Jurkat, Clone E6-1 (cell line): Measurements from ENCODE around the gene CLN6. TPM values are rescaled to one million over a fixed set of nuclear protein-coding genes. Genes with fewer than 3 reads are reported as not detected.
A peak's percentile ranks its signal among the peaks of the same experiment; 100 is the strongest.

Experiments used
- DNase-seq: peaks from one replicate; pipeline ENCODE4 v3.0.0-alpha.2; 2011; ENCODE audit warnings: low read depth, low spot score
- H3K4me3 ChIP-seq: 2 replicates; pipeline ENCODE4 v1.5.1; 2011; ENCODE audit warnings: mild to moderate bottlenecking, low read length, control low read depth, moderate library complexity
- polyA plus RNA-seq: library from polyadenylated mRNA; unstranded; fragments of >200 nt; gene quantifications from one replicate; pipeline ENCODE4 v1.2.1, GENCODE V29; 2012; ENCODE audit warnings: missing spikeins; ENCODE audit not compliant: insufficient read length, insufficient read depth

The CLN6 gene
- 63.6 TPM for polyA plus RNA-seq

DNA sequence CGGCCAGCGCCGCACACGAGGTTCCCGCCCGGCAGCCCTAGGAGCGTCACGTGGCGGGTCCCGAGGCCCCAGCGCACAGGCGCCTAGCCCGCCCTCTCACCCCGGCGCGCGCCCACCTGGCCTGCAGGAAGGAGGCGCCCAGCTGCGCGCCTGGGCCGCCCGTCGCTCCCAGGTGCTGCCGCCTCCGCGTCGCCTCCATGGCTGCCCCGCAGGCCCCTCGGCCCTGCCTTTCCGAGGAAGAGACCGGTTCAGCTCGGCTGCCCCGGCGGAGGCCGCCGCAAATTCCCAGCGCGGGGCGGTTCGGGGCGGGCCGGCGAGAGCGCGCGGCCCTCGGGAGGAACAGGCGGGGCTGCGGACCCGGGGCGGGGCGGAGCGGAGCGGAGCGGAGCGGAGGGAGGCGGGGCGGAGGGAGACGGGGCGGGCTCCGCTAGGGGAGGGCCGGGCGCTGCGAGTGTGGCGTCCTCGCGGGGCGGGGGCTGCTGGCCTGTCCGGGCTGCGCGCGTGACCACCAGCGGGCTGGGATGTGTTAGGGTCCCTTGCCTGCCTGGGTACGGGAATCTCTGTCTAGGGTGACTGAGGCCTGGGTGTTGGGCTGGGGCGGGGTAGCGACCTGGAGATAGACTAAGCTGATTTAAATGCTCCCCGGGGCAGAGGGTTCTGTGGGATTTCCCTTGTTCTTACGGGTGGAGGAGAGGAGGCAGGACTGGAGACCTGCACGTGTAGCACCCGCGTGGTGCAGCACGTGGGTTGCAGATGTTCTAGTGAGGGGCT is at the start of gene CLN6:
Gene CLN6, minus strand, starts transcription at position 343 of the 771 bp plus-strand sequence. Its CDS starts 144 bp downstream, at position 199.
- H3K4me3 ChIP-seq, result peak within 1 kb of the TSS; percentile 93
- DNase-seq, result peak; percentile 78

GRCh38 chr15:68278595-68279405 is 49.3 kb upstream of the CLN6 start:
- H3K4me3 ChIP-seq, result peak overlapping the region; percentile 95
- no peak for DNase-seq

GRCh38 chr15:68278345-68278594 is 48.7 kb upstream of the CLN6 start:
- DNase-seq, result no peak
- H3K4me3 ChIP-seq, result peak overlapping the region; percentile 95

DNA sequence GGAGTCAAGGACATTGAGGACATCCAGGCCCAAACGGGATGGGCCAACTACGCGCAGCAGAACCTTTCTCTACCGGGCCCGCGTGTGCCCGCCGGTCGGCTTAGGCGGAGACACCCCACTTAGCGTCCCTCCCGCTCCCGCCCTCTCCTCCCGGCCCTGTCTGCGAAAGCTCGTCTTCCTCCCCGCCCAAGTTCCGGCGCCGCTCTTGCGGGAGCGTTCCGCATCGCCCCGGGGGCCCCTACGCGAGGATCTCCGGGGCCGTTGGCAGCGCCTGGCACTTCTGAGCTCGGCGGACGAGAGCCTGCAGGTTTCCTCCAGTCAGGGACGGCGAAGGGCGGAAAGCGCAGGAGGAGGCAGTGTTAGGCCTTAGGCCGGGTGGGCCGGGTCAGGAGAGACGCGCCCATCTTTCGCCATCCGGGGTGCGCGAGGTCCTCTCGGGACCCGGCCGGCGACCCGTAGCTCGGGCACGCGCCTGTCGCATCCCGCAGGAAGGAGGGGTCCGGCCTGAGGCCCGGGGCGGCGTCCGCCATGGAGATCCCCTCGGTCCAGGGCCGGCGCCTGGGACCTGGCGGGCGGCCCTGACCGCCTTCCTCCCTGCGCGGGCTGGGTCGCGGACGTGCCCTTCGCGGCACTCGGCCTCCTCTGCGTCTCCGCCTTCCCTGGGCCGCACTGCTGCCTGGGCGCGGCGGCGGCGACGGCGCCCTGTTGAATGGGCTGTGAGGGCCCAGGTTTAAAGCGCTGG is 48.2 kb upstream of the CLN6 start, which contains the start of gene FEM1B:
Gene FEM1B, plus strand, starts transcription at position 143 of the 742 bp plus-strand sequence. CDS start 673 bp downstream, outside the sequence.
- peak; percentile 90 for DNase-seq
- peak within 1 kb of the TSS; percentile 95 for H3K4me3 ChIP-seq

DNA sequence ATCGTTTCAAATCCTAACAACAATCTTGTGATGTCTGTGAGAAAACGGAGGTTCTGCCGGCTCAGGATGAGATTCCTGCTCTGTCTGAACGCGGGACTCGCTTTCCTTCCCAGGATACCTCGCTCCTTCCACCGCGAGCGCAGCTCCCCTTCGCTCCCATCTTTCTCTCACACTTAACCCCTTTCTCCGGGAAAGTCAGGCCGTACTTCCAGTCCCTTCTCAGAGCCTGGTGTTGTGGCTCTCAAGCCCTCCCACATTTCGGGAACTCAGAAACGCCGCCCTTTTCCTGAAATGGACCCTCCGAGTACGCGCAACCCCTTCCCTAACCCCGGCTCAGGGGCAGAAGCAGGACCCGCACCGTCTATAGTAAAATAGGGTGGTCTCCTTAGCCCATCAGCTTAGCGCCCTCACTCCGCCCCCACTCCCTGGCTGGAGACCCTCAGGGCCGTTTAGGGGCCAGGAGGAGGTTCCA is 47.6 kb upstream of the CLN6 start:
- peak overlapping the region; percentile 95 for H3K4me3 ChIP-seq
- DNase-seq, result no peak

DNA sequence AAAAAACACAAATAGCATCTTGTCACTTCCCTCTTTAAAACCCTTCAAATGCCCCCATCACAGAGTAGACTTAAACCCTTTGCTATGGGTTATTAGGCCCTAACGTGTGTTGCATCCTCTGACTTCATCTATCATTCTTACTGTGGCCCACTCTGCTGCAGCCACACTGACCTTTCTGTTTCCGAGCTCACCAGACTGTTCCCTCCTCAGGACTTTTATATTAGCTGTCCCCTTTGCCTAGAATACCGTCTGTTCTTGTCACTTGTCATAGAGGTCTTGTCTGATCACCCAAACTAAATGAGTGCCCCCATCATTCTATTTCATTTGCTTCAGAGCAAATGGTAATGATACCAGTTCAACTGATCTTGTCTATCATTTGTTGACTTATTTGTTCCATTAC is 47.1 kb upstream of the CLN6 start:
- H3K4me3 ChIP-seq, result peak overlapping the region; percentile 95
- no peak for DNase-seq

DNA sequence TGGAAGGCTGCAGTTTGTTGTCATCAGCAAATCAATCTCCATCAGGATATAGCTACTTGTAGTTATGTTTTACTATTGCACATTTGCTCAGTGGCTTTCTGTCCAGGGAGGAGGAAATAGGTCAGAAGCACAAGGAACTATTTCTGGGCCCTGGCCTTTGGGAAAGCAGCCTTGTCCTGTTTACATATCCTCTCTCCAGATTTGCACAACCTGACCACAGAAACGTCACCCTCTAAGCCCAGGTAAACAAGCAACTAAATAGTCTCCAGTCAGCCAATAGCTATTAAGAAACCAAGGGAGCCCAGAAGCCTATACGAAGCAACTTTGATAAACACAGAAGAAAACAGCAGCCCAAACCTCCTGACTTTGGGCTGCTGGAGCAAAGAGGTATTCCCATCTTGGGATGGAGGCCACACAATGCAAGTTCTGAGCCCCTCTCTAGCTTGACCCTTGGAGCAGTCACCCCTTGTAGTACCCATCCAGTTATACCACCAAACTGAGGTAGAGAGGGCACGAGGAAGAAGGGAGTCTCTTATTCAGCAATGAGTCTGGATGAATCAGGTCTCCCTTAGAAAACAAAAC is 45.7 kb upstream of the CLN6 start:
- no peak for DNase-seq
- no peak overlapping the region for H3K4me3 ChIP-seq

DNA sequence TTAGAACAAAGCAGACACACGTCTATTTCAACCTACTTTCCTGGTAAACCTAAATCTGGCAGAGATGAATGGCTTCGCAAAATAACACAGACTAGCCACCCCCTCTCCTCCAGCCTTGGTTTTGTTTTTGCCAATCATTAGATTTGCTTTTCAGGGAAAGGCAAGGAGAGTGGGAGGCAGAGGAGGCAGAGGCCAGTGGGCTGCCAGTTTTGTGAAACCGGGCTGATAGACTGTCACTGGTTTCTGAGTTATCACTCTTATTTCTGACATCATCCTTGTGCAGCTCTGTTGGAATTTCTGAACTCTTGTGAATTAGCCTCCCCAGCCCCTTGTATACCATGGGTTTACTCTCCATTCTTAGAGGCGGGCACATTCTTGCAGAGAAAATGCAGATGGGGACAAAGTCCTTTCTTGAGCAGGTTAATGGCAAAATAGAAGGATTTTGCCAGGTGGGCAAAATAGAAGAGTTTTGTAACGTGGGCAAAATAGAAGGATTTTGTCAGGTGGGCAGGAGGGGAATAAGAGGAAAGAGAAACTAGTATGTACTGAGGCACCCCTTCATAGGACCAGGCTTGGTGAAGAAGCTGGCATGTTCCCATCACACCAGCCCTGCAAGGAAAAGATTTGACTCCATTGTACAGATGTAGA is 44.8 kb upstream of the CLN6 start:
- DNase-seq, result no peak
- H3K4me3 ChIP-seq, result no peak overlapping the region

DNA sequence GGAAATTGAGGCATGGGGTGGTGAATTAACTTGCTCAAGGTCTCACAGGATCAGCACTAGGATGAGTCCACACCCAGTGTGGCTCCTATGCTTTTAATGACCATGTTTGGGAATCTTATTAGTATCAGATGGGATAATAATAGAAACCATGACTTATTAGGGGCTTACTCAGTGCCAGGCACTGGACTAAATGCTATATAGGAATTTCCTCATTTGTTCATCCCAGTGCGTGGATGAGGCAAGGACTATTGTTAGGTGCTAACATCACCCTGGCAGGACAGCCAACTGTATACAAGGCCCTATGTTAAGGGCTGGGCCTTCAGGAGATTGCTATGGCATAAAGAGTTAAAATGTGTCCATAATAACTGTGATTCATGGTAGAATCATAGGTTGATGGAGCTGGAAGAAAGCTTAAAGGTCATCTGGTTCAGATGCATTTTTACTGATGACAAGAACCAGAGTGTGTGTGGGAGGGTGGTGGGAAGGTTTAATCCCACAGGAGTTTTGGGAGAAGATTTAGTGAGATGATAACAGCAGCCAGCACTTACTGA is 43.3 kb upstream of the CLN6 start:
- no peak overlapping the region for H3K4me3 ChIP-seq
- DNase-seq, result no peak

DNA sequence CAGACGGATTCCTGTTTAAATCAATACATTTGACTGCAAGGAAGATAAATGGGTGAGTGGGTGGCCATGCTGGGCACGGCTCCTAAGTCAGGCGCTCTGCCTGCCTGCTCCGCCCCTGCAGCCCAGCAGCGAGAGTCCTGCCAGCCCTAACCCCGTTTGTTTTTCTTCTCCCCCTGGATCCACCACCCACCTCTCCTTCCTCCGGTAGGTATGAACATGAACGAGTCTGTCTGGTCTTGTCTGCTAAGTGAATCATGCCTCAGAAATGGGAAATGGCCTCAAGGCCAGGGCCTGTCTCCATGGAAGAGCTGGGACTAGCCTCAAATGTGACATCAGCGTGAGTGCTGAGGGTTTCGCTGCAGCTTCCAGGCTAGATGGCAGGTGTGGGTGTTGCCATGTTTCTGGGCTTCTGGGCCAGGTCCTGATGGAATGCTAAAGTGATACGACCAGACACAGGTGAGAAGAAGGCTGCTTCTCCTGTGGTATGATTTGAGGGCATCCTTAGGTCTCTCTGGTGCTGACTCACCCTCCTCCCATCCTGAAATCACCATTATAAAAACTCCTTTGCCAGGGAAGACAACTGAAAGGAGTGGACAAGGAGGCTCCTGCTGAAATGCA is 42.4 kb upstream of the CLN6 start:
- H3K4me3 ChIP-seq, result no peak overlapping the region

DNA sequence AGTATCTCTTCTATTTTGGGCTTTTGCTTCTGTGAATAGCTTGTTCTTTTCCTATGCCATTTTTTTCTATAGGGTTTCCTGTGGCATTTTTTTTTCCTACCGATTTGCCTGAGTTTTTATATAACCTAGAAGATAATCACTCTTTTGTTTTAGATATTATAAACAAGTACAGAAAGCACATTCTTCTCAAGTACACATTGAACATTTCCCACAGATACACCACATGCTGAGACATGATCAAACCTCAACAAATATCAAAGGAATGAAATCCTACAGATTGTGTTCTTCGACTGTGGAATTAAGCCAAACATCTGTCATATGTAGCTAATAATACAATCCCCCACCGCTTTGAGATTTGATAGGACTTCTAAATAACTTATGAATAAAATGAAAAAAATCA is 38.9 kb upstream of the CLN6 start:
- no peak overlapping the region for H3K4me3 ChIP-seq
- no peak for DNase-seq

More for the DNA sequence above, 42.4 kb upstream of the CLN6 start:
- no peak for DNase-seq

DNA sequence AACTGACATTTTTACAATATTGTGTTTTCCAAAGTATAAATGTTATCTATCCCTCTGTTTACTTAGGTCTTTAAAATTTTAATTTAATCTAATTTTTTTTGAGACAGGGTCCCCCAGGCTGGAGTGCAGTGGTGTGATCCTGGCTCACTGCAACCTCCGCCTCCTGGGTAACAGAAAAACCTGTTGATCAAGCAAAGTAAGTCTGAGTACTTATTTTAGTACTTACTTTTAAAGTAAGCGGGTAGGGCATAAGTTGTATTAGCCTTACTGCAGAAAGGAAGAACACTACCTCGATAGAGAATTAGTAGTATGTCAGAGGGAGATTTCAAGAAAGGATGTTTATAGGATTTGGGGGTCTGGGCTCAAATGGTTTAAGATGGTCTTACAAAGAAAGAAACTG is 36.1 kb upstream of the CLN6 start:
- DNase-seq, result no peak
- H3K4me3 ChIP-seq, result no peak overlapping the region

GRCh38 chr15:68265081-68265480 is 35.6 kb upstream of the CLN6 start:
- no peak overlapping the region for H3K4me3 ChIP-seq
- DNase-seq, result no peak

DNA sequence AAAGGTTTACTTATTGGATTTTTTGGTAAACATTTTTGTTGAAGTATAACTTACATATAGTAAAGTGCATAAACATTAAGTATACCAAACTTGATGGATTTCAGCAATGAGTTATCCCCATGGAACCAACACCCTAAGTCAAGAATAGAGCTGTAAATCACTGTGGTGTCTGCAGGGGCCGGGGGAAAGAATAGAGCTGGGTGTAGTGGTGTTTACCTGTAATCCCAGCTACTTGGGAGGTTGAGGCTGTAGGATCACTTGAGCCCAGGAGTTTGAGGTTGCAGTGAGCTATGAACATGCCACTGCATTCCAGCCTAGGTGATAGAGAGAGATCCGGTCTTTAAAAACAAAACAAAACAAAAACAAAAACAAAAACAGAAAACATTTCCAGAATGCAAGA is 34.8 kb upstream of the CLN6 start:
- no peak overlapping the region for H3K4me3 ChIP-seq
- no peak for DNase-seq

GRCh38 chr15:68262514-68263356 is 33.2 kb upstream of the CLN6 start:
- no peak for DNase-seq
- H3K4me3 ChIP-seq, result no peak overlapping the region

GRCh38 chr15:68261980-68262379 is 32.5 kb upstream of the CLN6 start:
- no peak overlapping the region for H3K4me3 ChIP-seq
- DNase-seq, result no peak

DNA sequence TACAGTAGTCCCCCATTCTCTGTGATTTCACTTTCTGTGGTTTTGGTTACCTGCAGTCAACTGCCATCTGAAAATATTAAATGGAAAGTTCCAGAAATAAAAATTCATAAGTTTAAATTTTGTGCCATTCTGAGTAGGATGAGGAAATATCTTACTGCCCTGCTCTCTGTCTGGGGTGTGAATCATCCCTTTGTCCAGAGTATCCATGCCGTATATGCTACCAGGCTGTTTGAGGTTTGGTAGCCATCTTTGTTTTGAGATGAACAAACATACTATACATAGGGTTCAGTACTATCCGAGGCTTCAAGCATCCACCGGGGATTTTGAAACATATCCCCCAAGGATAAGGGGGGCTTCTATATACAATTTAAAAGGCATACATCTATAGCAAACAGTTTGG is 31.7 kb upstream of the CLN6 start:
- DNase-seq, result no peak
- H3K4me3 ChIP-seq, result no peak overlapping the region
